A673 (cell line): Measurements from ENCODE around the gene CREB3L2. TPM values are rescaled to one million over a fixed set of nuclear protein-coding genes. Genes with fewer than 3 reads are reported as not detected.

Experiments
- BruUV-seq: library from RNA; stranded (reverse); fragments of 400-500 nt; replicated peaks from 2 replicates; lab custom pipeline; 2021; lab: Mats Ljungman, UMichigan
- CTCF ChIA-PET: fragments of 300-600 bp; sonication (Branson Sonifier 250); formaldehyde crosslinking; loops from one replicate; lab custom pipeline; 2022; ENCODE audit warnings: antibody characterized with exemption; lab: Charles Lee
- POLR2A ChIA-PET: fragments of 300-600 bp; sonication (Branson Sonifier 250); formaldehyde crosslinking; loops from one replicate; lab custom pipeline; 2022; ENCODE audit warnings: antibody characterized with exemption; ENCODE audit not compliant: low non-redundant PET; lab: Charles Lee
- DNase-seq: peaks from one replicate; pipeline ENCODE4 v3.0.0-alpha.2; 2015; ENCODE audit warnings: low spot score
- H3K27ac ChIP-seq: fragments of 200-600 bp; sonication (generic); 2 replicates; pipeline ENCODE4 v1.5.1; 2016; ENCODE audit warnings: mixed run types, low read depth, mild to moderate bottlenecking, mixed read lengths, antibody characterized with exemption, low read length; ENCODE audit not compliant: poor library complexity, severe bottlenecking
- H3K27me3 ChIP-seq: fragments of 200-600 bp; sonication (generic); replicated peaks from 2 replicates; pipeline ENCODE4 v1.6.1; 2017; ENCODE audit warnings: mixed run types, low read depth, mild to moderate bottlenecking, mixed read lengths, antibody characterized with exemption, low read length; ENCODE audit not compliant: insufficient read depth, poor library complexity
- H3K36me3 ChIP-seq: fragments of 200-600 bp; sonication (generic); 2 replicates; pipeline ENCODE4 v1.6.1; 2016; ENCODE audit warnings: mixed run types, mild to moderate bottlenecking, mixed read lengths, antibody characterized with exemption, low read length; ENCODE audit not compliant: insufficient read depth, poor library complexity, severe bottlenecking
- H3K4me1 ChIP-seq: fragments of 200-600 bp; sonication (generic); 2 replicates; pipeline ENCODE4 v1.6.1; 2017; ENCODE audit warnings: mixed run types, mild to moderate bottlenecking, mixed read lengths, antibody characterized with exemption, low read length; ENCODE audit not compliant: insufficient read depth, poor library complexity, severe bottlenecking
- H3K4me3 ChIP-seq: fragments of 200-600 bp; sonication (generic); 2 replicates; pipeline ENCODE4 v1.5.1; 2016; ENCODE audit warnings: low read depth, mixed run types, mild to moderate bottlenecking, mixed read lengths, low read length; ENCODE audit not compliant: poor library complexity, severe bottlenecking
- H3K9me3 ChIP-seq: fragments of 200-600 bp; sonication (generic); 2 replicates; pipeline ENCODE4 v1.6.1; 2016; ENCODE audit warnings: mixed run types, low read depth, mild to moderate bottlenecking, mixed read lengths, antibody characterized with exemption, low read length; ENCODE audit not compliant: poor library complexity, severe bottlenecking
- CTCF ChIP-seq: fragments of 300-800, 200-600 bp; sonication (generic); conservative IDR thresholded peaks from 2 replicates; pipeline ENCODE4 v1.5.1; 2017; ENCODE audit warnings: low read depth, mild to moderate bottlenecking, antibody characterized with exemption, low read length, moderate library complexity, mixed read lengths
- EZH2 ChIP-seq: fragments of 200-600 bp; sonication (generic); IDR thresholded peaks from 2 replicates; pipeline ENCODE4 v1.6.1; 2017; ENCODE audit warnings: borderline replicate concordance, low read depth, mild to moderate bottlenecking, mixed read lengths, antibody characterized with exemption, low read length; ENCODE audit not compliant: poor library complexity, severe bottlenecking
- intact Hi-C: fragments of 100-400 bp; cut with micrococcal nuclease; formaldehyde crosslinking; loops from one replicate; pipeline ENCODE4 v1.10.0; 2022; ENCODE audit not compliant: unreplicated experiment
- total RNA-seq: library from RNA; stranded (reverse); gene quantifications from 2 replicates; pipeline ENCODE4 v1.2.3, GENCODE V29; 2021

The CREB3L2 gene
- total RNA-seq, 1 experiment from 2014 or later, result 17.0 TPM

DNA sequence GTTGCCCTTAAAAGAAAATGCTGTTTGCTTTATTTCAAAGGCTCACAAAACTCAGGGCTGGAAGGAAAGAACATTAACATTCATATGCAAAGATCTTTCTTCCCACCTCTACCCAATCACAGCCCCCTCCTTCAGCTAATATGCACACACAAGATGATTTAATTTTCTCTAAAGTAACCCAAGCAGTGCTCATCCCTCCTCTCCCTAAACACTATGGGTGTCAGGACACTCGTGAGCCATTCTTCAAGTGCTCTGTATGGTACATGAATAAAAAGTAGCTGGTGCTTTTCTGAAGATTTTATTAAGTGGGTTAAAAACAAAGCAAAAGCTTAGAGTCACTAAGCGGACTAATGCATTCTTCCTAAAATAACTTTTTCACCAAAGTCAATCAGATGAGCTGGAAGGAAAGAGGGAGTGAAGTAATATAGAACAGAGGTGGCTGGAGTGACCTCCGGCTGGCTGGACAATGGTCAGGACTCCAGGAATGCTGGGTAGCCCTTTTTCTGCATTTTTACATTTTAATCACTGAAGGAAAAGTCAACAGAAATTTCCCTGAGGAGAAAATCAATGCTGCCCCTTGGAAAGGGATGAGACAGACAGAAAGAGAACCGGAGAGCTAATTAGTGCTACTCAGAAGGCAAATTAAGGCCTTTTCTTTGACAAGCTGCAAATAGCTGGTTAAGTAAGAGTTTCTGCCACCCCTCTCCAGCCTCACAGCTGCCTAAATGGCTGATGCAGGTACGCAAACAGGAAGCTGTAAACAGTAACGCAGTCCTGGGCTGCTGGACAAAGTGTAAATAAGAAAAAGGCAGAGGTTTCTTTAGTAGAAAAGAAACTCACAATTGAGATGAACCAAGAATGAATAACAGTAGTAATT is 161.7 kb downstream of the CREB3L2 start:
- Histone ChIP-seq H3K27ac (no peak overlapping the region), H3K9me3 (no peaks in the 10 kb centered on the region), H3K36me3 (no peaks in the 10 kb centered on the region), H3K4me3 (no peak overlapping the region), H3K4me1 (no peaks in the 10 kb centered on the region), H3K27me3 (peaks cover 40% of the 10 kb centered on the region)
- no TSS peak for BruUV-seq
- ChIA-PET POLR2A (no interaction called here), CTCF (no interaction called here)
- no peak for TF ChIP-seq EZH2
- TF ChIP-seq CTCF, result no peak
- no peak for DNase-seq
- intact Hi-C loops, result no loop called here

- H3K9me3 ChIP-seq, result no peaks in the 10 kb centered on the region
- ChIA-PET POLR2A (no interaction called here), CTCF (interaction anchor here (0.6 kb wide), 1 partner anchor 1802 kb away, joined by 6 read pairs; no protein-coding TSS in a partner anchor)
- TF ChIP-seq EZH2 (no peak), CTCF (no peak)
- no TSS peak for BruUV-seq
- intact Hi-C loops, result no loop called here
- DNase-seq, result no peak
- H3K4me1 ChIP-seq, result no peaks in the 10 kb centered on the region
- peaks cover 27% of the 10 kb centered on the region for H3K27me3 ChIP-seq
- no peaks in the 10 kb centered on the region for H3K36me3 ChIP-seq
- H3K27ac ChIP-seq, result no peak overlapping the region
- no peak overlapping the region for H3K4me3 ChIP-seq
Observed at GRCh38 chr7:137838706-137839315, 163.1 kb downstream of the CREB3L2 start.

DNA sequence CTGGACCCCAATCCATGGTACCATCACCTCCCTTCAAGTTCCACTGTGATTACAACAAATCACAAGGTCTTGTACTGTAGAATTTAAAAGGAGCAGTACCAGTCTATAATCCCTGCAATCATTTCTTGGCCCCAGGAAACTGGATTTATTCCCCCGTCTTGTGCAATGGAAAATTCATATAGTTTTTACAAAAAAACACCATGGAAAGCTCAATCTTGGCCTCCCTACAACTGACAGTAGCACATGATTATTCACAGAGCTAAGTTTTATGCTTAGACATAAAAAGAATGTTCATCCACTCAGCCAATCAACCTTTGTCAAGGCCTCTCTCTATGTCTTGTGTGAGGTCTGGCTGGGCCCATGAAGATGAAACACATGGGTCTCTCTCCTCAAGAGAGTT is 165.3 kb downstream of the CREB3L2 start:
- BruUV-seq, result no TSS peak

More for the DNA sequence above, 165.3 kb downstream of the CREB3L2 start:
- Histone ChIP-seq H3K9me3 (no peaks in the 10 kb centered on the region), H3K4me1 (no peaks in the 10 kb centered on the region), H3K4me3 (no peak overlapping the region), H3K27ac (no peak overlapping the region), H3K36me3 (no peaks in the 10 kb centered on the region), H3K27me3 (peaks cover 10% of the 10 kb centered on the region)
- ChIA-PET CTCF (no interaction called here), POLR2A (no interaction called here)
- DNase-seq, result no peak
- no peak for TF ChIP-seq CTCF
- no peak for TF ChIP-seq EZH2
- intact Hi-C loops, result no loop called here
